Large intestine (tissue), 3 donors: Measurements from ENCODE around the gene TEDDM1. TPM values are rescaled to one million over a fixed set of nuclear protein-coding genes. Genes with fewer than 3 reads are reported as not detected.
"Not testable (repeated sequence)": the region's sequence is repeated elsewhere in the genome, so short reads cannot be mapped to it uniquely, and the experiment has no call there.

ENCODE experiments used
- DNase-seq, 2 donors: peaks; one replicate each; pipeline versions ENCODE4 v3.0.0 to v3.0.0-alpha.2; 2013
- H3K27ac ChIP-seq: one replicate; pipeline ENCODE4 v1.5.1; 2013; ENCODE audit warnings: low read length
- H3K27me3 ChIP-seq: 2 replicates; pipeline ENCODE4 v1.6.1; 2013; ENCODE audit warnings: low read length; ENCODE audit not compliant: control insufficient read depth, insufficient read depth
- H3K36me3 ChIP-seq: 2 replicates; pipeline ENCODE4 v1.6.1; 2013; ENCODE audit warnings: low read length; ENCODE audit not compliant: control insufficient read depth, insufficient read depth
- H3K4me1 ChIP-seq: one replicate; pipeline ENCODE4 v1.6.1; 2013; ENCODE audit warnings: low read length; ENCODE audit not compliant: control insufficient read depth, insufficient read depth
- H3K4me3 ChIP-seq: one replicate; pipeline ENCODE4 v1.5.1; 2013; ENCODE audit warnings: low read length
- H3K9me3 ChIP-seq: one replicate; pipeline ENCODE4 v1.6.1; 2013; ENCODE audit warnings: mild to moderate bottlenecking, low read depth, low read length, moderate library complexity; ENCODE audit not compliant: control insufficient read depth
- WGBS: methylation state at CpG from one replicate; pipeline ENCODE4 v1.1.5; 2013; ENCODE audit warnings: low lambda C conversion rate; ENCODE audit not compliant: insufficient coverage; 5-methylcytosine and 5-hydroxymethylcytosine counted together
- polyA plus RNA-seq: library from polyadenylated mRNA; unstranded; fragments of 120-200 nt; gene quantifications from one replicate; pipeline ENCODE4 v1.2.1, GENCODE V29; 2013

TEDDM1 gene
- polyA plus RNA-seq, 1 donor: 0.09 TPM

DNA sequence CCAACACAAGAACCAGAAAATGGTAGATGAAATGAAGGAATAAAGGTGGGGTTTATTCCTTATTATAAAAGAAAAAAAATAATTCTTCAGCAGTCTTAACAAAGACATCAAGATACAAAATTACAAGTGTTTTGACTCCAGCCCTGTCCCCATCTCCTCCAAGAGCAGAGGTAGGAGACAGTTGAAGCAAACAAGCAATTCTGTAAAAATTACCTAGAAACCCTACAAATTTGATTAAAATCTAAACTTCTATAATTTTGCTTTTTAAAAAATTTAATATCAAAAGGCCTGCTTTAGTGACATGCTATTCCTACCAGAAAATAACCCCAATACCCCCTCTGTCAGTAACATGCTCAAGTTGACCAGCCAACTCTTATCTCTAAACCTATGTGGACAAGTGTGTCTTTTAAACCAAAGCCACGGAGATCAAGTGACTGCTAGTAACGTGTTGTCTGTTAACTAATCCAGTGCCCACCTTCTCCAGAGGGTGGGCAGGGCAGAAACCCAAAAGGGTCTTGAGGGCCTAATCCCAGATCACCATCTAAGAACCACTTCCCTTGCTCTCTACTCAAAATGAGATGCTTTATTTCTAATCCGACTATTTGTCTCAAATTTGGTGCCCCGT, 17.3 kb downstream of the TEDDM1 start:
- peaks cover 52% of the 10 kb centered on the region for H3K36me3 ChIP-seq
- WGBS: 100% methylated on average over 1 of the region's 4 CpGs

DNA sequence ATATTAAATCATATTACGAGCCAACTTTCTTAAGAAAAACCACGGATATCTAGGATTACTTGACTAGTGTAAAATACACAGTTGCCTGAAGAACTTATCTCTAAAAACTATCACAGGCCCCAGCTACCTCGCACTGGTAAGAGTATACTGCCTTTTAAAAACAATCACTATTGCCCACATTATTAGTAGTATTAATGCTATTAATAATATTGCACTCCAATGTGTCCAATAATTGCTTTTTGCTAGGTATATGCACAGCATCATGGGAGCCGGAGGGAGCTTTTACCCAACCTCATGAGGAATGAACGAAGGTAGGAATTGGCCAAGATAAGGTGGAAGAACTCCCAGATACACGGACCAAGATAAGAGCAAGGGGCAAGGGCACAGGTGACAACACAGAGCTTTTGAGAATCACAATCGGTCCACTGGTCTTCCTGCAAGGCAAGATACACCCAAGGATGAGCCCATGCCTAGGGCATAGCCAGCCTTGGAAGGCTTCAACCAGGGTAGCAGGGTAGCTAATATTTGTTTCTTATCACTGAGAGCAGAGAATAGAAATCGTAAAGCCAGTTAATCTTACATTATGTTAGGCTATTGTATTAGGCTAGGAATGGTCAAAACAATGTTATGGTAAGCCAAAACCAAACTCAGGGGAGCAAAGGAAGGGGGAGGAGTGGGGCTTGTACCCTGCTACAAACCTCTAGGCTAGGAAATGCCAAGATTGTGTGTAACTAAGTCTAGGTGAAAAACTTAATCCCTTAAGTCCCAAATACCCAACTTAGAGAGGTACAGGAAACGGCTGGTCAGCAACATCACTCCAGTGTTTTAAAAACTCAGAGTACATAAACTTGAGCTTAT, 18.3 kb downstream of the TEDDM1 start:
- Histone ChIP-seq H3K36me3 (peaks cover 43% of the 10 kb centered on the region), H3K9me3 (no peaks in the 10 kb centered on the region), H3K27ac (no peak overlapping the region), H3K4me1 (no peaks in the 10 kb centered on the region), H3K27me3 (no peaks in the 10 kb centered on the region), H3K4me3 (no peak overlapping the region)
- 62% methylated on average over 3 of the region's 9 CpGs for whole genome bisulfite sequencing
- DNase-seq: no peak

More for the DNA sequence above, 17.3 kb downstream of the TEDDM1 start:
- no peaks in the 10 kb centered on the region for H3K9me3 ChIP-seq
- DNase-seq: no peak
- no peaks in the 10 kb centered on the region for H3K27me3 ChIP-seq
- H3K4me3 ChIP-seq: no peak overlapping the region
- no peak overlapping the region for H3K27ac ChIP-seq
- H3K4me1 ChIP-seq: no peaks in the 10 kb centered on the region

DNA sequence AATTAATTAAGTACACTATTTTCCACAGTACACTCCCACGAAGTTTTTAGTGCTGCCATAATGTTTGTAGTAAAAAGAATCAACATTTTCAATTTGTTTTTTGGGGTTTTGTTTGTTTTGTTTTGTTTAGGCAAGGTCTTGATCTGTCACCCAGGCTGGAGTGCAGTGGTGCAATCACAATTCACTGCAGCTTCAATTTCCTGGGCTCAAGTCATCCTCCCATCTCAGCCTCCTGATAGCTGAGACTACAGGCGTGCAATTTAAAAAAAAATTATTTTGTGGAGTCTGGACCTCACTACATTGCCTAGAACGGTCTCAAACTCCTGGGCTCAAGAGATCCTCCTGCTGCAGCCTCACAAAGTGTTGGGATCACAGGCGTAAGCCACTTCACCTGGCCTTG, 20.3 kb downstream of the TEDDM1 start:
- Histone ChIP-seq H3K9me3 (no peaks in the 10 kb centered on the region), H3K27me3 (no peaks in the 10 kb centered on the region), H3K4me3 (no peak overlapping the region), H3K36me3 (peaks cover 23% of the 10 kb centered on the region), H3K27ac (no peak overlapping the region), H3K4me1 (no peaks in the 10 kb centered on the region)
- WGBS: no CpG with 5 or more reads among the region's 4 CpGs
- no peak for DNase-seq

DNA sequence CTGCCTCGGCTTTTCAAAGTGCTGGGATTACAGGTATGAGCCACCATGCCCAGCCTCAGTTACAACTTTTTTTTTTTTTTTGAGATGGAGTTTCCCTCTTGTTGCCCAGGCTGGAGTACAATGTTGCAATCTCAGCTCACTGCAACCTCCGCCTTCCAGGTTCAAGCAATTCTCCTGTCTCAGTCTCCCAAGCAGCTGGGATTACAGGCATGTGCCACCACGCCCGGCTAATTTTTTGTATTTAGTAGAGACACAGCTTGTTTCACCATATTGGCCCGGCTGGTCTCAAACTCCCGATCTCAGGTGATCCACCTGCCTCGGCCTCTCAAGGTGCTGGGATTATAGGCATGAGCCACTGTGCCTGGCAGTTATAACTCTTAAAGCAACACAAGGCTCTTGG, 20.7 kb downstream of the TEDDM1 start:
- H3K4me1 ChIP-seq, H3K9me3 ChIP-seq, DNase-seq, H3K4me3 ChIP-seq, H3K27me3 ChIP-seq, H3K27ac ChIP-seq: not testable (repeated sequence)
- H3K36me3 ChIP-seq: peaks cover 22% of the 10 kb centered on the region
- WGBS: no CpG with 5 or more reads among the region's 7 CpGs

DNA sequence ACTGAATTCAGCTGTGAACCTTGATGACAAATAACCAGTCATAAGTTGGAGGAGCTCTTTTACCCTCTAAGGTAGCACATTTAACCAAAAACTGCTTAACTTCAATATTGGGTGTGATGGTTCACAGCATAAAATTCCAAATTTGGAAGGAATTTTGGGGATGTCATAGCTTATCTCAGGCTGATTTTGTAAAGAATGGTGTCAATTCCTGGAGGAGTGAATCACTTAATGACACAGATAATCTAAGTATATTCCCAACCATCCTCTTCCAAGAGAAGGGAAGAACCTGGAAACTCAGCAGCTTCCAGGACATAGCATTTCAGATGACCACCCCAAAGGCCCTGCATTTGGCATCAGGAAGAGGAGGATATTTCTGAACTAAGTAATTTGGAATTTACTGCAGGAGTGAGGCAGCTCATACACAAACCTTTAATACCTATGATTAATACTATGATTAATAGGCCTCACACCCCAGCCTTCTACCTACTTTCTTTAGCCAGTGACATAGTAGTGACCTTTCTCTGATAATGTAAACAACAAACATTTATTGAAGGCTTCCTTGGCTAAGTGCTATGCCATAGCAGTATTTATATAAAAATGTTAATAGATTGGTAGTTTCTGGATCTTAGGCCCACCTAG, 23.4 kb downstream of the TEDDM1 start:
- Histone ChIP-seq H3K4me1 (no peaks in the 10 kb centered on the region), H3K36me3 (peaks cover 5% of the 10 kb centered on the region), H3K9me3 (no peaks in the 10 kb centered on the region), H3K27me3 (no peaks in the 10 kb centered on the region), H3K27ac (no peak overlapping the region), H3K4me3 (no peak overlapping the region)
- no peak for DNase-seq

DNA sequence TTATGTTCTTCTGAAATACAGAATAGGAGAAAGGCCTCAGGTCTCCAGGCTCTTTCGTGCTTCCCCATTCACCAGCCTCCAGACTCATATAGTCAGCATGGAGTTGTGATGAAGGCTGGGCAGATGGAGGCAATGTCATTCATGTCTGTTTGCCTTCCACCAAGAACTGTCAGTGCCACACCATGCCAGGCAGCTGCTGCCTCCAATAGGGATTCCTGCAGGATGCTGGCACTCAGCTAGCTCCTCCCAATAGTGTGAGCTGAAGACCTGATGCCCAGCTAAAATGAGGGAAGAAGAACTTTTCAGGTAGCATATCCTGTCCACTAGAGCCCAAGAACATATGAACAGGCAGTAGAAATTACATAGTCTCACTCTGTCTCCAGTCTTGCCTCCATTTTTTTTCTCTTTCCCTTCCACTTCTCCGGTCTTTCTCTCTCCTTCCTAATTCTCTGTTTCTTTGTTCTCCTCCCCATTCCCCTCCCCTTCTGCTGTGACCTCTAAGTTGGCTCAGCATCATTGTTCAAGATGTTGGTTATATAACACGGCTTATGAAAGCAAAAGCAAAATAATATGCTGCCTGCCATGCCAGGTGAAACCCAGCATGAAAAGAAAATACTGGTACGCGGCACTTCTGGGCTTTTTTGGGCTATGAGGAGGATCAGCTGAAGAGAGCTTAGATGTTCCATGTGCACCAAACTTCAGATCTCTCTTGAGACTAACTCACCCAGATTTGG, 26.2 kb downstream of the TEDDM1 start:
- Histone ChIP-seq H3K27ac (no peak overlapping the region), H3K36me3 (no peaks in the 10 kb centered on the region), H3K27me3 (no peaks in the 10 kb centered on the region), H3K4me3 (no peak overlapping the region), H3K9me3 (no peaks in the 10 kb centered on the region), H3K4me1 (no peaks in the 10 kb centered on the region)
- DNase-seq: no peak
- WGBS: 100% methylated on average over 1 of the region's 5 CpGs

DNA sequence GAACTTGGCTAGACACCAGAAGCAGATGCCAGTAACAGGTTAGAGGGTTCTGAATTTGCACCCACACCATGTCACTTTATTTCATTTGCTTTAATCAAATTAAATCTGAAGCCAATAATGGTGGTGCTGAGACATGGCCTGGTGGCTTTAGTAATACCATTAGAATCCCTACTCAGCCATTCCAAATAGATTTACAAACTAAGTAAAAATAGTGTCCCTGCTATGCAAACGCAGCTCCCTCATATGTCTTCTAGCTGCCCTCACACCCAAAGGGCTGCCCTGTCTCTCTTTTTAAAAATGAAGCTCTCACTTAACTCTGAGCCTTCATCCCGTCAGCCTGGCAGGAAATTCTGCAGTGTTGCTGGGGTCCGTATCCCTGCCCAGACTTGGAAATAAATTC, 29.9 kb downstream of the TEDDM1 start:
- Histone ChIP-seq H3K27ac (no peak overlapping the region), H3K9me3 (no peaks in the 10 kb centered on the region), H3K4me1 (no peaks in the 10 kb centered on the region), H3K36me3 (no peaks in the 10 kb centered on the region), H3K4me3 (no peak overlapping the region), H3K27me3 (no peaks in the 10 kb centered on the region)
- DNase-seq: no peak
- no CpG with 5 or more reads among the region's 3 CpGs for WGBS

DNA sequence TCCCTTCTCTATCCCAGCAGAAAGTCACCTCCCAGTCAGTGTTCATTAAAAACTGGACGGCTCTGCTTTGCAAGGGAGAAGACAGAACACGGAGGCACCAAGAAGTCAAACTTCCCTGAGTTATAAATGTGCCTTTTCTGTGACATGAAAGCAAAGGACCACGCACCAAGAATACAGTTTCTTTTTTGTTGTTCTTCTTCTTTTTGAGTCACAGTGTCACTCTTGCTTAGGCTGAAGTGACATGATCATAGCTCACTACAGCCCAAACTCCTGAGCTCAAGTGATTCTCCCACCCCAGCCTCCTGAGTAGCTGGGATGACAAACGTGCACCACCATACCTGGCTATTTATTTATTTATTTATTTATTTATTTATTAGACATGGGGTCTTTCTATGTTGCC, 31.6 kb downstream of the TEDDM1 start:
- Histone ChIP-seq H3K4me1 (no peaks in the 10 kb centered on the region), H3K36me3 (no peaks in the 10 kb centered on the region), H3K27me3 (no peaks in the 10 kb centered on the region), H3K9me3 (no peaks in the 10 kb centered on the region), H3K27ac (no peak overlapping the region), H3K4me3 (no peak overlapping the region)
- WGBS: no CpG with 5 or more reads among the region's 4 CpGs
- no peak for DNase-seq

DNA sequence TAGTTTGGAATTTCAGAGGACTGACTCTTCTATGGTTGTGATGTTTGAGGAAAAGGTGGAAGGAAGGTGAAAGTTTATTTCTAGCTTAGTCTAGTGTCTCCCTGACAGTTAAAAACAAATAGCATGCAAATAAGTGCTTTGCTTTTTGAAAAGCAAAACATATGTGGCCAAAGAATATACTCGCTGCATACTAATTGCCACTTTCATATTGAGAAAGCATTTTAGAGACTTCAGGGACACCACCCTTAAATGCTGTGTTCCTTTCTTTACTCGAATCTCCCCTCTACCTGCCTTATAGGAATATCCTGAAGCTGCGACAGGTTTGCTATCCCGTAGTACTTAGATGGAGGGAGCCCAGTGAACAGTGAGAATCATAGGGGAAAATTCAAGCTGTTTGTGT, 32.1 kb downstream of the TEDDM1 start:
- Histone ChIP-seq H3K4me1 (no peaks in the 10 kb centered on the region), H3K27me3 (no peaks in the 10 kb centered on the region), H3K4me3 (no peak overlapping the region), H3K36me3 (no peaks in the 10 kb centered on the region), H3K27ac (no peak overlapping the region), H3K9me3 (no peaks in the 10 kb centered on the region)
- WGBS: no CpG with 5 or more reads among the region's 4 CpGs
- DNase-seq: no peak

DNA sequence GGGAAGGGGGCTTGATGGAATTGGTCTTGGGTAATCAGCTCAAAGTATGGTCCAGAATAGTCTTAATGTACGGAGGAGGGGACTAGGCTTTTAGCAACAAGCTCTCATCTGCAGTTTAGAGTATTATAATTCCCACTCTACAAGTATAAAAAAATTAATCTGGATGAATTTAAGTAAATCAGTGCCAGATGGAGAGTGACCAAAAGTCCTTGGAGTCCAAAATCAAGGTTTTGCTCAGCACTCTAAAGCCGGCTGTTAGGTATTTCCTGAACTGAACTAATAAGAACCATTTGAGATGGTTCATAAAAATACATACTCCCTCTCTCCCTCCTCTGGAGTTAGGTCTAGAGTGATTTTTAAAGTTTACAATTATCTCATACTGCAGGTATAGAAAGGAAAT, 32.5 kb downstream of the TEDDM1 start:
- H3K36me3 ChIP-seq: no peaks in the 10 kb centered on the region
- no peak for DNase-seq
- H3K27me3 ChIP-seq: no peaks in the 10 kb centered on the region
- no peak overlapping the region for H3K27ac ChIP-seq
- no peaks in the 10 kb centered on the region for H3K4me1 ChIP-seq
- no CpG with 5 or more reads among the region's 2 CpGs for WGBS
- H3K9me3 ChIP-seq: no peaks in the 10 kb centered on the region
- no peak overlapping the region for H3K4me3 ChIP-seq
